Spleen (tissue), 11 donors: ENCODE data around the gene TXLNG. TPM values are rescaled to one million over a fixed set of nuclear protein-coding genes. Genes with fewer than 3 reads are reported as not detected.
"Not testable (repeated sequence)": the region's sequence is repeated elsewhere in the genome, so short reads cannot be mapped to it uniquely, and the experiment has no call there.

Experiments used
- DNase-seq: peaks from one replicate; pipeline ENCODE4 v3.0.0-alpha.2; 2020
- H3K27ac ChIP-seq, 8 donors: fragments of 200-600 bp; sonication (generic) in 7 of 8; 1 replicate in 4 of 8; 2 replicates in 4 of 8; pipeline versions ENCODE4 v1.5.0 to v1.8.0; 2016 to 2021; ENCODE audit warnings: inconsistent platforms in 4 of 8, mild to moderate bottlenecking in 4 of 8, moderate library complexity in 1 of 8
- H3K27me3 ChIP-seq, 7 donors: fragments of 200-600 bp; sonication (generic) in 6 of 7; replicated peaks in 1 of 7; 1 replicate in 4 of 7; 2 replicates in 3 of 7; pipeline versions ENCODE4 v1.5.0 to v1.8.0; 2016 to 2021; ENCODE audit warnings: inconsistent platforms in 3 of 7, mild to moderate bottlenecking in 1 of 7
- H3K36me3 ChIP-seq, 6 donors: fragments of 200-600 bp; sonication (generic) in 5 of 6; 1 replicate in 4 of 6; 2 replicates in 2 of 6; pipeline versions ENCODE4 v1.5.0 to v1.8.0; 2016 to 2021; ENCODE audit warnings: inconsistent platforms in 2 of 6
- H3K4me1 ChIP-seq, 6 donors: fragments of 200-600 bp; sonication (generic) in 5 of 6; 1 replicate in 3 of 6; 2 replicates in 3 of 6; pipeline versions ENCODE4 v1.5.0 to v1.8.0; 2016 to 2021; ENCODE audit warnings: inconsistent platforms in 3 of 6
- H3K4me3 ChIP-seq, 8 donors: fragments of 200-600 bp; sonication (generic) in 7 of 8; 1 replicate in 4 of 8; 2 replicates in 4 of 8; pipeline versions ENCODE4 v1.5.0 to v1.8.0; 2016 to 2021; ENCODE audit warnings: inconsistent platforms in 4 of 8, mild to moderate bottlenecking in 4 of 8, moderate library complexity in 2 of 8
- H3K9me3 ChIP-seq, 8 donors: fragments of 200-600 bp; sonication (generic) in 7 of 8; 1 replicate in 4 of 8; 2 replicates in 4 of 8; pipeline versions ENCODE4 v1.5.0 to v1.8.0; 2016 to 2021; ENCODE audit warnings: inconsistent platforms in 4 of 8
- CTCF ChIP-seq, 11 experiments: fragments of 200-600 bp in 7 of 11; fragments of 450-650 bp in 4 of 11; sonication (generic) in 4 of 11; IDR thresholded peaks in 8 of 11; conservative IDR thresholded peaks in 3 of 11; 1 replicate in 7 of 11; 2 replicates in 4 of 11; pipeline versions ENCODE4 v1.4.0 to v1.8.0; 2016 to 2021; ENCODE audit warnings: antibody characterized with exemption in 11 of 11, inconsistent platforms in 4 of 11, mild to moderate bottlenecking in 1 of 11
- POLR2A ChIP-seq, 3 donors: fragments of 450-650 bp; IDR thresholded peaks; one replicate each; pipeline ENCODE4 v1.5.1; 2017; ENCODE audit warnings: antibody characterized with exemption in 3 of 3, mild to moderate bottlenecking in 1 of 3
- POLR2AphosphoS5 ChIP-seq, 3 donors: sonication (generic); formaldehyde crosslinking; IDR thresholded peaks; one replicate each; pipeline ENCODE4 v1.5.1; 2017; ENCODE audit warnings: antibody characterized with exemption in 3 of 3
- WGBS, 5 donors: extraction: QIAGEN DNeasy Blood & Tissue Kit in 3 of 5; methylation state at CpG; one replicate each; pipeline versions ENCODE4 v1.1.5 to v1.1.7; 2013 to 2018; 5-methylcytosine and 5-hydroxymethylcytosine counted together
- intact Hi-C: fragments of 100-400 bp; cut with DNase I; formaldehyde crosslinking; loops from one replicate; pipeline ENCODE4 v1.15.0; 2023; ENCODE audit warnings: low total_unique reads
- polyA plus RNA-seq, 3 donors: library from polyadenylated mRNA; stranded (reverse); fragments of 200-250 nt; gene quantifications; one replicate each; pipeline ENCODE4 v1.2.1, GENCODE V29; 2013
- total RNA-seq, 7 donors: library from RNA; depleted of rRNA in 3 of 7; stranded (reverse); fragments of >200 nt in 3 of 7; fragmentation: NEBNext Ultra II Directional in 4 of 7; extraction: Animal tissue kit (Norgen Biotek cat#: 25700) in 4 of 7; gene quantifications; one replicate each; pipeline versions ENCODE4 v1.1.0 to v1.2.1, GENCODE V29; 2016 to 2021
- donor health status: healthy with polysubstance abuse.
- donor health status: DM: no; HTN: no; CAD: no; lungs with moderate emphysema.
- donor health status: DM: no; HTN: no; CAD: no.
- donor health status: Bipolar disorder and iron deficiency.
- donor health status: healthy.
- donor health status: DM: no; HTN: no; CAD: no.
- donor health status: DM: yes; HTN: yes; CAD: no.

TXLNG gene
- total and polyA plus RNA-seq, 10 donors: 7.8 to 20.2 (median 12.7) TPM

GRCh38 chrX:16750136-16750535, 36.1 kb upstream of the TXLNG start:
- Histone ChIP-seq H3K36me3 (peaks cover 2 to 93% (median 45%) of the 10 kb centered on the region in 6 donors), H3K27me3 (no peaks in the 10 kb centered on the region), H3K4me3 (no peak overlapping the region), H3K9me3 (no peaks in the 10 kb centered on the region), H3K4me1 (no peaks in the 10 kb centered on the region), H3K27ac (no peak overlapping the region)
- DNase-seq: no peak
- WGBS, 5 donors: 94 to 98% (median 97%) methylated on average over 7 of the region's 7 CpGs
- intact Hi-C loops: no loop called here
- TF ChIP-seq POLR2A (IDR thresholded peaks at IDR 0.05) (no peak), POLR2AphosphoS5 (IDR thresholded peaks at IDR 0.05) (no peak), CTCF (IDR thresholded peaks at IDR 0.05 in 8 of 11, conservative IDR thresholded peaks at IDR 0.05 in 3 of 11) (no peak)

GRCh38 chrX:16754019-16754418, 32.2 kb upstream of the TXLNG start:
- Histone ChIP-seq H3K27me3 (no peaks in the 10 kb centered on the region), H3K4me1 (no peaks in the 10 kb centered on the region), H3K36me3 (peaks cover 5 to 93% (median 52%) of the 10 kb centered on the region in 6 donors), H3K27ac (no peak overlapping the region), H3K4me3 (no peak overlapping the region), H3K9me3 (no peaks in the 10 kb centered on the region)
- intact Hi-C loops: no loop called here
- TF ChIP-seq POLR2AphosphoS5 (IDR thresholded peaks at IDR 0.05) (no peak), POLR2A (IDR thresholded peaks at IDR 0.05) (no peak), CTCF (IDR thresholded peaks at IDR 0.05 in 8 of 11, conservative IDR thresholded peaks at IDR 0.05 in 3 of 11) (no peak)
- WGBS, 5 donors: 92 to 100% (median 95%) methylated on average over 1 to 2 of the region's 2 CpGs
- DNase-seq: no peak

- Histone ChIP-seq H3K27me3 (no peaks in the 10 kb centered on the region), H3K36me3 (peaks cover 7 to 99% (median 64%) of the 10 kb centered on the region in 6 donors), H3K4me3 (no peak overlapping the region), H3K27ac (no peak overlapping the region), H3K9me3 (no peaks in the 10 kb centered on the region), H3K4me1 (no peaks in the 10 kb centered on the region)
- 91 to 100% (median 94%) methylated on average over 4 of the region's 4 CpGs for WGBS, 5 donors
- intact Hi-C loops: no loop called here
- TF ChIP-seq POLR2AphosphoS5 (IDR thresholded peaks at IDR 0.05) (no peak), POLR2A (IDR thresholded peaks at IDR 0.05) (no peak)
- DNase-seq: no peak
Measured at GRCh38 chrX:16756724-16757123, 29.5 kb upstream of the TXLNG start.

- intact Hi-C loops, DNase-seq: not testable (repeated sequence)
Measured at GRCh38 chrX:16761500-16761899, 24.8 kb upstream of the TXLNG start.

GRCh38 chrX:16762579-16762978, 23.7 kb upstream of the TXLNG start:
- no peak overlapping the region for H3K27ac ChIP-seq
- intact Hi-C loops: no loop called here
- H3K9me3 ChIP-seq: no peaks in the 10 kb centered on the region
- H3K36me3 ChIP-seq: peaks cover 5 to 48% (median 30%) of the 10 kb centered on the region in 6 donors
- no peaks in the 10 kb centered on the region for H3K4me1 ChIP-seq
- no peak for DNase-seq
- no peaks in the 10 kb centered on the region for H3K27me3 ChIP-seq
- 95 to 100% (median 97%) methylated on average over 1 of the region's 1 CpG for WGBS, 5 donors
- TF ChIP-seq POLR2A (IDR thresholded peaks at IDR 0.05): no peak
- no peak overlapping the region for H3K4me3 ChIP-seq

More at GRCh38 chrX:16761500-16761899, 24.8 kb upstream of the TXLNG start:
- H3K4me1 ChIP-seq, H3K27me3 ChIP-seq, H3K9me3 ChIP-seq, H3K4me3 ChIP-seq, H3K27ac ChIP-seq: not testable (repeated sequence)
- 87 to 96% (median 95%) methylated on average over 4 of the region's 4 CpGs for WGBS, 5 donors
- peaks cover 5 to 59% (median 40%) of the 10 kb centered on the region in 6 donors for H3K36me3 ChIP-seq

GRCh38 chrX:16765594-16765993, 20.7 kb upstream of the TXLNG start:
- H3K36me3 ChIP-seq: peaks cover 0 to 18% (median 6%) of the 10 kb centered on the region in 6 donors
- no peak overlapping the region for H3K27ac ChIP-seq
- no peaks in the 10 kb centered on the region for H3K27me3 ChIP-seq
- no peaks in the 10 kb centered on the region for H3K9me3 ChIP-seq
- intact Hi-C loops: no loop called here
- no peaks in the 10 kb centered on the region for H3K4me1 ChIP-seq
- TF ChIP-seq POLR2A (IDR thresholded peaks at IDR 0.05) (no peak), CTCF (IDR thresholded peaks at IDR 0.05 in 8 of 11, conservative IDR thresholded peaks at IDR 0.05 in 3 of 11) (no peak), POLR2AphosphoS5 (IDR thresholded peaks at IDR 0.05) (no peak)
- 78 to 92% (median 82%) methylated on average over 2 of the region's 2 CpGs for WGBS, 5 donors
- no peak for DNase-seq
- H3K4me3 ChIP-seq: no peak overlapping the region
